Astrocyte (in vitro differentiated cells and primary cell): ENCODE measurements around the gene TPD52L2. TPM values are rescaled to one million over a fixed set of nuclear protein-coding genes. Genes with fewer than 3 reads are reported as not detected.

ENCODE experiments used
- DNase-seq: peaks from one replicate; pipeline ENCODE4 v3.0.0-alpha.2; 2010; ENCODE audit warnings: low read depth
- FAIRE-seq: peaks from 2 replicates; lab custom pipeline; 2011; peaks lifted over from hg19 to GRCh38; lab: Jason Lieb, UNC
- H2AFZ ChIP-seq: 2 replicates; pipeline ENCODE4 v1.6.0; 2012; ENCODE audit warnings: low read depth, low read length, inconsistent platforms
- H3K27ac ChIP-seq: 2 replicates; pipeline ENCODE4 v1.5.1; 2011; ENCODE audit warnings: low read depth, low read length, inconsistent platforms
- H3K27me3 ChIP-seq: 2 replicates; pipeline ENCODE4 v1.6.0; 2011; ENCODE audit warnings: low read length, inconsistent platforms; ENCODE audit not compliant: insufficient read depth
- H3K36me3 ChIP-seq: 2 replicates; pipeline ENCODE4 v1.5.1; 2011; ENCODE audit warnings: low read length, inconsistent platforms; ENCODE audit not compliant: insufficient read depth
- H3K4me1 ChIP-seq: 2 replicates; pipeline ENCODE4 v1.5.1; 2011; ENCODE audit warnings: low read length, inconsistent platforms; ENCODE audit not compliant: insufficient read depth
- H3K4me2 ChIP-seq: 2 replicates; pipeline ENCODE4 v1.6.0; 2012; ENCODE audit warnings: low read length, inconsistent platforms
- H3K4me3 ChIP-seq: 2 replicates; pipeline ENCODE4 v1.5.1; 2011; ENCODE audit warnings: low read depth, mild to moderate bottlenecking, low read length, inconsistent platforms; ENCODE audit not compliant: insufficient read depth
- H3K79me2 ChIP-seq: 2 replicates; pipeline ENCODE4 v1.6.0; 2012; ENCODE audit warnings: mild to moderate bottlenecking, low read length, inconsistent platforms; ENCODE audit not compliant: insufficient read depth
- H3K9ac ChIP-seq: 2 replicates; pipeline ENCODE4 v1.6.0; 2012; ENCODE audit warnings: mild to moderate bottlenecking, low read length, inconsistent platforms
- H3K9me3 ChIP-seq: 2 replicates; pipeline ENCODE4 v1.5.1; 2012; ENCODE audit warnings: low read depth, mild to moderate bottlenecking, low read length, inconsistent platforms; ENCODE audit not compliant: insufficient read depth
- H4K20me1 ChIP-seq: 2 replicates; pipeline ENCODE4 v1.6.0; 2012; ENCODE audit warnings: low read length, inconsistent platforms; ENCODE audit not compliant: insufficient read depth
- H3K27ac Mint-ChIP-seq: one replicate; pipeline ENCODE4 v1.8.0; 2021; ENCODE audit warnings: mild to moderate bottlenecking, mixed read lengths; ENCODE audit not compliant: unreplicated experiment
- H3K27me3 Mint-ChIP-seq: one replicate; pipeline ENCODE4 v1.8.0; 2021; ENCODE audit warnings: low read depth, mixed read lengths; ENCODE audit not compliant: unreplicated experiment
- H3K36me3 Mint-ChIP-seq: one replicate; pipeline ENCODE4 v1.8.0; 2021; ENCODE audit warnings: low read depth, mixed read lengths; ENCODE audit not compliant: unreplicated experiment
- H3K4me1 Mint-ChIP-seq: one replicate; pipeline ENCODE4 v1.8.0; 2021; ENCODE audit warnings: low read depth, mixed read lengths; ENCODE audit not compliant: unreplicated experiment
- H3K4me3 Mint-ChIP-seq: one replicate; pipeline ENCODE4 v1.8.0; 2021; ENCODE audit warnings: mild to moderate bottlenecking, moderate library complexity, mixed read lengths; ENCODE audit not compliant: unreplicated experiment
- H3K9me3 Mint-ChIP-seq: one replicate; pipeline ENCODE4 v1.8.0; 2021; ENCODE audit warnings: mild to moderate bottlenecking, mixed read lengths; ENCODE audit not compliant: unreplicated experiment
- EZH2 ChIP-seq: IDR thresholded peaks from 2 replicates; pipeline ENCODE4 v1.6.1; 2012; ENCODE audit warnings: mild to moderate bottlenecking, low read length, inconsistent platforms; ENCODE audit not compliant: insufficient read depth
- total RNA-seq: library from RNA; stranded (reverse); gene quantifications from 2 replicates; pipeline ENCODE4 v1.2.1, GENCODE V29; 2021
- TF ChIP-seq, protein P1 (sequence below): IDR thresholded peaks from 2 replicates; pipeline ENCODE4 v1.5.1; 2011; ENCODE audit warnings: low read depth, mild to moderate bottlenecking, inconsistent platforms, low read length, moderate library complexity; ENCODE audit not compliant: insufficient read depth

Gene TPD52L2
- total RNA-seq, 1 donor from 2014 or later, result 145 TPM

DNA sequence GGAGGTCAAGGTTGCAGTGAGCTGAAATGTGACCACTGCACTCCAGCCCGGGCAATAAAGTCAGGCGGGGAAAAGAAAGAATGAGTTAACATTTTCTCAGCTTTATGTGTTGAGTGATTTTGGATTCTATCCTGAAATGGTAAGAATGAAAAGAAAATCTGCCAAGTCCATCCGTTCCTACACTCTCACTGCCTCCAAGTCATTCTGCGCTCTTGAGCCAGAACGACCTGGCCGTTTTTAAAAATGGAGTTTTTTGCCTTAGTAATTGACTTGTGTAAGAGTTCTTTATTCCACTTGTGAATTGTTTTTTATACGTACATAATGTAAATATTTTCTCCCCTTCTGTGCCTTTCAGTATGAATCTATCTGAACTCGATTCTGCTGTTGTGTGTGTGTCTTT is 58.6 kb downstream of the TPD52L2 start:
- Histone ChIP-seq H3K4me1 (no peaks in the 10 kb centered on the region), H4K20me1 (peaks cover 77% of the 10 kb centered on the region), H2AFZ (no peak overlapping the region), H3K9me3 (no peaks in the 10 kb centered on the region), H3K4me2 (no peak overlapping the region), H3K27me3 (no peaks in the 10 kb centered on the region), H3K9ac (no peak overlapping the region), H3K4me3 (no peak overlapping the region), H3K27ac (no peak overlapping the region), H3K36me3 (peaks cover 11% of the 10 kb centered on the region), H3K79me2 (peaks cover 81% of the 10 kb centered on the region)
- Mint-ChIP-seq H3K27ac (no peak overlapping the region), H3K9me3 (peaks cover 3% of the 10 kb centered on the region), H3K36me3 (peaks cover 11% of the 10 kb centered on the region), H3K4me3 (no peak overlapping the region), H3K27me3 (no peaks in the 10 kb centered on the region), H3K4me1 (peaks cover 5% of the 10 kb centered on the region)
- DNase-seq (no peak), FAIRE-seq (no peak)
- TF ChIP-seq, protein P1, sequence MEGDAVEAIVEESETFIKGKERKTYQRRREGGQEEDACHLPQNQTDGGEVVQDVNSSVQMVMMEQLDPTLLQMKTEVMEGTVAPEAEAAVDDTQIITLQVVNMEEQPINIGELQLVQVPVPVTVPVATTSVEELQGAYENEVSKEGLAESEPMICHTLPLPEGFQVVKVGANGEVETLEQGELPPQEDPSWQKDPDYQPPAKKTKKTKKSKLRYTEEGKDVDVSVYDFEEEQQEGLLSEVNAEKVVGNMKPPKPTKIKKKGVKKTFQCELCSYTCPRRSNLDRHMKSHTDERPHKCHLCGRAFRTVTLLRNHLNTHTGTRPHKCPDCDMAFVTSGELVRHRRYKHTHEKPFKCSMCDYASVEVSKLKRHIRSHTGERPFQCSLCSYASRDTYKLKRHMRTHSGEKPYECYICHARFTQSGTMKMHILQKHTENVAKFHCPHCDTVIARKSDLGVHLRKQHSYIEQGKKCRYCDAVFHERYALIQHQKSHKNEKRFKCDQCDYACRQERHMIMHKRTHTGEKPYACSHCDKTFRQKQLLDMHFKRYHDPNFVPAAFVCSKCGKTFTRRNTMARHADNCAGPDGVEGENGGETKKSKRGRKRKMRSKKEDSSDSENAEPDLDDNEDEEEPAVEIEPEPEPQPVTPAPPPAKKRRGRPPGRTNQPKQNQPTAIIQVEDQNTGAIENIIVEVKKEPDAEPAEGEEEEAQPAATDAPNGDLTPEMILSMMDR, result no peak
- no peak for TF ChIP-seq EZH2

DNA sequence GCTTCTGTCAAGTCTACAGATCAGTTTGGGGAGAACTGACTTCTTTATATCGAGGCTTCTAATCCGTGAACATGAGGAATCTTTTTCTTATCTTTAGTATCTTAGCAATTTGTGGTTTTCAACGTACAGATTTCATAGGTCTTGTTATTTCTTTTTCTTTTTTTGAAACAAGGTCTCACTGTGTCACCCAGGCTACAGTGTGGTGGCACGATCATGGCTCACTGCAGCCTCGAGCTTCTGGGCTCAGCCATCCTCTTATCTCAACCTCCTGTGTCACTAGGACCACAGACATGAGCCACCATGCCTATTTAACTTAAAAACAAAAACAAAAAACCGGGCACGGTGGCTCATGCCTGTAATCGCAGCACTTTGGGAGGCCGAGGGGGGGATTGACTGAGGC is 59.2 kb downstream of the TPD52L2 start:
- Mint-ChIP-seq H3K9me3 (peaks cover 3% of the 10 kb centered on the region), H3K27me3 (no peaks in the 10 kb centered on the region), H3K27ac (no peak overlapping the region), H3K36me3 (peaks cover 9% of the 10 kb centered on the region), H3K4me3 (no peak overlapping the region), H3K4me1 (peaks cover 5% of the 10 kb centered on the region)
- no peak for FAIRE-seq
- Histone ChIP-seq H3K4me3 (no peak overlapping the region), H3K9ac (no peak overlapping the region), H3K4me2 (no peak overlapping the region), H3K9me3 (no peaks in the 10 kb centered on the region), H3K4me1 (no peaks in the 10 kb centered on the region), H3K36me3 (peaks cover 13% of the 10 kb centered on the region), H3K27ac (no peak overlapping the region), H2AFZ (no peak overlapping the region), H3K79me2 (peaks cover 78% of the 10 kb centered on the region), H4K20me1 (peaks cover 76% of the 10 kb centered on the region), H3K27me3 (no peaks in the 10 kb centered on the region)
- TF ChIP-seq, protein P1, result no peak
- no peak for TF ChIP-seq EZH2
- DNase-seq, result no peak

DNA sequence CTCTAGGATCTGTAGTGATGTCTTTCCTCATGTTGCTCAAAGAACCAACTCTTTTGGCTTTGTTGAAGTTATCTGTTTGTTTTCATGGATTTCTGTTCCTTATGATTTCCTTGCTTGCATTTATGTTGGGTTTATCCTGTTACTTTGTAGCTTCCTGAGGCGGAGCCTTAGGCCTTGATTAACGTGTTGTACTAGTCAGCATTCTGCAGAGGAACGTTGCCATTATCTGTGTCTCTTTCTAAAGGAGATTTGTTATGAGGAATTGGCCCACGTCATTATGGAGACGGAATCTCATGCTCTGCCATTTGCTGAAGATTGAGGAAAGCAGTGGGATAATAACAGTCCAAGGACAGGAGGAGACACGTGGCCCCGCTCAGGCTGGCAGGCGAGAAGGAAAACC is 61.2 kb downstream of the TPD52L2 start:
- H3K36me3 Mint-ChIP-seq, result peaks cover 9% of the 10 kb centered on the region
- H3K4me1 Mint-ChIP-seq, result peaks cover 5% of the 10 kb centered on the region
- H3K27me3 Mint-ChIP-seq, result no peaks in the 10 kb centered on the region
- no peaks in the 10 kb centered on the region for H3K4me1 ChIP-seq
- FAIRE-seq, result no peak
- no peak overlapping the region for H3K4me3 ChIP-seq
- H3K27ac Mint-ChIP-seq, result no peak overlapping the region
- no peaks in the 10 kb centered on the region for H3K27me3 ChIP-seq
- no peak overlapping the region for H2AFZ ChIP-seq
- peaks cover 74% of the 10 kb centered on the region for H3K79me2 ChIP-seq
- no peaks in the 10 kb centered on the region for H3K9me3 ChIP-seq
- TF ChIP-seq, protein P1, result no peak
- TF ChIP-seq EZH2, result no peak
- DNase-seq, result no peak
- H4K20me1 ChIP-seq, result peaks cover 78% of the 10 kb centered on the region
- no peak overlapping the region for H3K9ac ChIP-seq
- H3K36me3 ChIP-seq, result peaks cover 13% of the 10 kb centered on the region
- no peak overlapping the region for H3K27ac ChIP-seq
- H3K4me2 ChIP-seq, result no peak overlapping the region
- H3K9me3 Mint-ChIP-seq, result peaks cover 3% of the 10 kb centered on the region
- H3K4me3 Mint-ChIP-seq, result no peak overlapping the region
